Measurements from ENCODE around the gene EXOC6. TPM values are rescaled to one million over a fixed set of nuclear protein-coding genes. Genes with fewer than 3 reads are reported as not detected.
A peak's percentile ranks its signal among the peaks of the same experiment; 100 is the strongest.

EXOC6 gene
- polyA plus RNA-seq, 1 donor from 2014 or later, result 26.3 TPM

- Histone ChIP-seq H4K20me1 (ENCODE audit: insufficient read depth) (no peaks in the 10 kb centered on the region), H3K79me2 (replicated peaks; ENCODE audit: insufficient read depth, low read length) (no peaks in the 10 kb centered on the region), H3F3A (ENCODE audit: insufficient read depth, low read length, poor library complexity, severe bottlenecking) (no peaks in the 10 kb centered on the region), H3K4me3 (ENCODE audit: low read length) (peak overlapping the region; percentile 43), H3K9ac (ENCODE audit: low read length) (no peak overlapping the region), H3K4me2 (ENCODE audit: low read length) (no peak overlapping the region), H3K9me3 (ENCODE audit: low read length) (peaks cover 4% of the 10 kb centered on the region), H3K27me3 (ENCODE audit: insufficient read depth, low read depth, low read length) (peaks cover 100% of the 10 kb centered on the region), H2AFZ (ENCODE audit: low read depth, low read length) (no peak overlapping the region), H3K27ac (ENCODE audit: low read length) (no peak overlapping the region), H3K9me2 (ENCODE audit: insufficient read depth, low read length) (no peaks in the 10 kb centered on the region), H3K36me3 (ENCODE audit: insufficient read depth, low read length) (no peaks in the 10 kb centered on the region)
- peak; percentile 28 for TF ChIP-seq EZH2 (IDR thresholded peaks at IDR 0.05; ENCODE audit: borderline replicate concordance, insufficient read depth, low read length, poor library complexity, severe bottlenecking)
- no peak for TF ChIP-seq TAF1 (IDR thresholded peaks at IDR 0.05; ENCODE audit: low read depth)
Observed at GRCh38 chr10:93071674-93072224, 223.4 kb downstream of the EXOC6 start.

GRCh38 chr10:93072225-93072712, 223.9 kb downstream of the EXOC6 start:
- no peak overlapping the region for H2AFZ ChIP-seq (ENCODE audit: low read depth, low read length)
- H3K4me3 ChIP-seq (ENCODE audit: low read length), result peak overlapping the region; percentile 43

GRCh38 chr10:93072713-93073538, 224.6 kb downstream of the EXOC6 start:
- H4K20me1 ChIP-seq (ENCODE audit: insufficient read depth), result no peaks in the 10 kb centered on the region
- peak overlapping the region; percentile 10 for H3K9ac ChIP-seq (ENCODE audit: low read length)
- no peaks in the 10 kb centered on the region for H3K36me3 ChIP-seq (ENCODE audit: insufficient read depth, low read length)
- H3K79me2 ChIP-seq (replicated peaks; ENCODE audit: insufficient read depth, low read length), result no peaks in the 10 kb centered on the region
- H3K4me3 ChIP-seq (ENCODE audit: low read length), result peak overlapping the region; percentile 80
- peaks cover 100% of the 10 kb centered on the region for H3K27me3 ChIP-seq (ENCODE audit: insufficient read depth, low read depth, low read length)
- H3K27ac ChIP-seq (ENCODE audit: low read length), result no peak overlapping the region
- no peak overlapping the region for H2AFZ ChIP-seq (ENCODE audit: low read depth, low read length)
- H3K9me2 ChIP-seq (ENCODE audit: insufficient read depth, low read length), result no peaks in the 10 kb centered on the region
- no peaks in the 10 kb centered on the region for H3F3A ChIP-seq (ENCODE audit: insufficient read depth, low read length, poor library complexity, severe bottlenecking)
- H3K4me2 ChIP-seq (ENCODE audit: low read length), result peak overlapping the region; percentile 94
- TF ChIP-seq EP300 (conservative IDR thresholded peaks at IDR 0.05; ENCODE audit: poor library complexity, severe bottlenecking) (no peak), MXI1 (conservative IDR thresholded peaks at IDR 0.05; ENCODE audit: poor library complexity, severe bottlenecking) (no peak), REST (IDR thresholded peaks at IDR 0.05; ENCODE audit: borderline replicate concordance) (no peak), EZH2 (IDR thresholded peaks at IDR 0.05; ENCODE audit: borderline replicate concordance, insufficient read depth, low read length, poor library complexity, severe bottlenecking) (no peak), TAF1 (IDR thresholded peaks at IDR 0.05; ENCODE audit: low read depth) (no peak), CTCF (IDR thresholded peaks at IDR 0.05; ENCODE audit: poor library complexity, severe bottlenecking) (no peak), POLR2AphosphoS5 (IDR thresholded peaks at IDR 0.05) (no peak), SMC3 (conservative IDR thresholded peaks at IDR 0.05; ENCODE audit: poor library complexity) (no peak), RAD21 (conservative IDR thresholded peaks at IDR 0.05) (no peak)
- H3K9me3 ChIP-seq (ENCODE audit: low read length), result no peaks in the 10 kb centered on the region

More at GRCh38 chr10:93072225-93072712, 223.9 kb downstream of the EXOC6 start:
- Histone ChIP-seq H3K79me2 (replicated peaks; ENCODE audit: insufficient read depth, low read length) (no peaks in the 10 kb centered on the region), H3K27ac (ENCODE audit: low read length) (no peak overlapping the region), H3K36me3 (ENCODE audit: insufficient read depth, low read length) (no peaks in the 10 kb centered on the region), H3K9ac (ENCODE audit: low read length) (no peak overlapping the region), H3K4me2 (ENCODE audit: low read length) (no peak overlapping the region), H3K9me2 (ENCODE audit: insufficient read depth, low read length) (no peaks in the 10 kb centered on the region), H3F3A (ENCODE audit: insufficient read depth, low read length, poor library complexity, severe bottlenecking) (no peaks in the 10 kb centered on the region), H4K20me1 (ENCODE audit: insufficient read depth) (no peaks in the 10 kb centered on the region), H3K9me3 (ENCODE audit: low read length) (no peaks in the 10 kb centered on the region), H3K27me3 (ENCODE audit: insufficient read depth, low read depth, low read length) (peaks cover 100% of the 10 kb centered on the region)
- TF ChIP-seq EZH2 (IDR thresholded peaks at IDR 0.05; ENCODE audit: borderline replicate concordance, insufficient read depth, low read length, poor library complexity, severe bottlenecking) (peak; percentile 22), CTCF (IDR thresholded peaks at IDR 0.05; ENCODE audit: poor library complexity, severe bottlenecking) (no peak)

Data from neural cell (in vitro differentiated cells).